ENCODE data around the gene HAUS7. TPM values are rescaled to one million over a fixed set of nuclear protein-coding genes. Genes with fewer than 3 reads are reported as not detected.

Gene HAUS7
- polyA plus RNA-seq, 4 donors, result 20.8 to 30.8 (median 24.2) TPM

GRCh38 chrX:153477364-153477857 is 7.0 kb upstream of the HAUS7 start:
- no peaks in the 10 kb centered on the region for H3K36me3 ChIP-seq (ENCODE audit: control insufficient read depth in 3 of 3, insufficient read depth in 2 of 3, low read depth in 1 of 3, low read length in 3 of 3)
- FAIRE-seq (no peak), DNase-seq (no peak)
- H3K27ac ChIP-seq (ENCODE audit: low read depth in 1 of 3, low read length in 2 of 3), result peak overlapping the region in 1 of 3 donors; percentile 28
- peaks cover 0 to 13% (median 3%) of the 10 kb centered on the region in 3 donors for H3K4me1 ChIP-seq (ENCODE audit: control insufficient read depth in 3 of 3, insufficient read depth in 2 of 3, low read depth in 1 of 3, low read length in 2 of 3)
- H3K9me3 ChIP-seq (ENCODE audit: control insufficient read depth in 2 of 2, insufficient read depth in 1 of 2, low read depth in 1 of 2, low read length in 1 of 2), result no peaks in the 10 kb centered on the region
- no peak overlapping the region for H3K4me3 ChIP-seq (ENCODE audit: low read depth in 1 of 3, low read length in 3 of 3)
- no peaks in the 10 kb centered on the region for H3K27me3 ChIP-seq (ENCODE audit: control insufficient read depth in 3 of 3, insufficient read depth in 3 of 3, low read length in 3 of 3)
- 63 to 69% (median 66%) methylated on average over 8 to 11 of the region's 11 CpGs for WGBS, 3 donors

- no peaks in the 10 kb centered on the region for H3K9me3 ChIP-seq (ENCODE audit: control insufficient read depth in 2 of 2, insufficient read depth in 1 of 2, low read depth in 1 of 2, low read length in 1 of 2)
- H3K4me1 ChIP-seq (ENCODE audit: control insufficient read depth in 3 of 3, insufficient read depth in 2 of 3, low read depth in 1 of 3, low read length in 2 of 3), result peaks cover 0 to 13% (median 3%) of the 10 kb centered on the region in 3 donors
- DNase-seq, result no peak
- peak overlapping the region in 1 of 3 donors; percentile 28 for H3K27ac ChIP-seq (ENCODE audit: low read depth in 1 of 3, low read length in 2 of 3)
- no peak overlapping the region for H3K4me3 ChIP-seq (ENCODE audit: low read depth in 1 of 3, low read length in 3 of 3)
- no peak for FAIRE-seq
- H3K36me3 ChIP-seq (ENCODE audit: control insufficient read depth in 3 of 3, insufficient read depth in 2 of 3, low read depth in 1 of 3, low read length in 3 of 3), result no peaks in the 10 kb centered on the region
- 63 to 90% (median 79%) methylated on average over 7 to 16 of the region's 16 CpGs for WGBS, 3 donors
- H3K27me3 ChIP-seq (ENCODE audit: control insufficient read depth in 3 of 3, insufficient read depth in 3 of 3, low read length in 3 of 3), result no peaks in the 10 kb centered on the region
Measured at GRCh38 chrX:153476666-153477363, 6.4 kb upstream of the HAUS7 start.

GRCh38 chrX:153475751-153476281 is 5.4 kb upstream of the HAUS7 start:
- FAIRE-seq, result no peak
- WGBS, 3 donors, result 55 to 86% (median 64%) methylated on average over 9 to 11 of the region's 11 CpGs
- H3K27ac ChIP-seq (ENCODE audit: low read depth in 1 of 3, low read length in 2 of 3), result no peak overlapping the region

GRCh38 chrX:153475271-153475670 is 4.9 kb upstream of the HAUS7 start:
- Histone ChIP-seq H3K9me3 (ENCODE audit: control insufficient read depth in 2 of 2, insufficient read depth in 1 of 2, low read depth in 1 of 2, low read length in 1 of 2) (no peaks in the 10 kb centered on the region), H3K4me1 (ENCODE audit: control insufficient read depth in 3 of 3, insufficient read depth in 2 of 3, low read depth in 1 of 3, low read length in 2 of 3) (peaks cover 0 to 19% (median 3%) of the 10 kb centered on the region in 3 donors), H3K27me3 (ENCODE audit: control insufficient read depth in 3 of 3, insufficient read depth in 3 of 3, low read length in 3 of 3) (no peaks in the 10 kb centered on the region), H3K27ac (ENCODE audit: low read depth in 1 of 3, low read length in 2 of 3) (no peak overlapping the region), H3K36me3 (ENCODE audit: control insufficient read depth in 3 of 3, insufficient read depth in 2 of 3, low read depth in 1 of 3, low read length in 3 of 3) (no peaks in the 10 kb centered on the region), H3K4me3 (ENCODE audit: low read depth in 1 of 3, low read length in 3 of 3) (peak overlapping the region in 1 of 3 donors; percentile 15)
- DNase-seq (no peak), FAIRE-seq (no peak)
- 66 to 88% (median 85%) methylated on average over 6 to 7 of the region's 7 CpGs for WGBS, 3 donors

More at GRCh38 chrX:153475751-153476281, 5.4 kb upstream of the HAUS7 start:
- no peaks in the 10 kb centered on the region for H3K36me3 ChIP-seq (ENCODE audit: control insufficient read depth in 3 of 3, insufficient read depth in 2 of 3, low read depth in 1 of 3, low read length in 3 of 3)
- H3K4me1 ChIP-seq (ENCODE audit: control insufficient read depth in 3 of 3, insufficient read depth in 2 of 3, low read depth in 1 of 3, low read length in 2 of 3), result peaks cover 0 to 19% (median 3%) of the 10 kb centered on the region in 3 donors
- H3K4me3 ChIP-seq (ENCODE audit: low read depth in 1 of 3, low read length in 3 of 3), result no peak overlapping the region
- DNase-seq, result no peak
- H3K9me3 ChIP-seq (ENCODE audit: control insufficient read depth in 2 of 2, insufficient read depth in 1 of 2, low read depth in 1 of 2, low read length in 1 of 2), result no peaks in the 10 kb centered on the region
- H3K27me3 ChIP-seq (ENCODE audit: control insufficient read depth in 3 of 3, insufficient read depth in 3 of 3, low read length in 3 of 3), result no peaks in the 10 kb centered on the region

GRCh38 chrX:153474718-153475117 is 4.3 kb upstream of the HAUS7 start:
- Histone ChIP-seq H3K36me3 (ENCODE audit: control insufficient read depth in 3 of 3, insufficient read depth in 2 of 3, low read depth in 1 of 3, low read length in 3 of 3) (no peaks in the 10 kb centered on the region), H3K27me3 (ENCODE audit: control insufficient read depth in 3 of 3, insufficient read depth in 3 of 3, low read length in 3 of 3) (no peaks in the 10 kb centered on the region), H3K27ac (ENCODE audit: low read depth in 1 of 3, low read length in 2 of 3) (peak overlapping the region in 1 of 3 donors; percentile 31), H3K4me1 (ENCODE audit: control insufficient read depth in 3 of 3, insufficient read depth in 2 of 3, low read depth in 1 of 3, low read length in 2 of 3) (peaks cover 0 to 19% (median 3%) of the 10 kb centered on the region in 3 donors), H3K4me3 (ENCODE audit: low read depth in 1 of 3, low read length in 3 of 3) (peak overlapping the region in 2 of 3 donors; percentile 15 to 32), H3K9me3 (ENCODE audit: control insufficient read depth in 2 of 2, insufficient read depth in 1 of 2, low read depth in 1 of 2, low read length in 1 of 2) (no peaks in the 10 kb centered on the region)
- FAIRE-seq (no peak), DNase-seq (peak; percentile 1 to 61)
- WGBS, 3 donors, result 2 to 36% (median 17%) methylated on average over 10 to 59 of the region's 59 CpGs

GRCh38 chrX:153474266-153474665 is 3.9 kb upstream of the HAUS7 start:
- Histone ChIP-seq H3K9me3 (ENCODE audit: control insufficient read depth in 2 of 2, insufficient read depth in 1 of 2, low read depth in 1 of 2, low read length in 1 of 2) (no peaks in the 10 kb centered on the region), H3K36me3 (ENCODE audit: control insufficient read depth in 3 of 3, insufficient read depth in 2 of 3, low read depth in 1 of 3, low read length in 3 of 3) (no peaks in the 10 kb centered on the region), H3K4me3 (ENCODE audit: low read depth in 1 of 3, low read length in 3 of 3) (no peak overlapping the region), H3K4me1 (ENCODE audit: control insufficient read depth in 3 of 3, insufficient read depth in 2 of 3, low read depth in 1 of 3, low read length in 2 of 3) (peaks cover 0 to 19% (median 3%) of the 10 kb centered on the region in 3 donors), H3K27ac (ENCODE audit: low read depth in 1 of 3, low read length in 2 of 3) (no peak overlapping the region), H3K27me3 (ENCODE audit: control insufficient read depth in 3 of 3, insufficient read depth in 3 of 3, low read length in 3 of 3) (no peaks in the 10 kb centered on the region)
- DNase-seq, result no peak
- no peak for FAIRE-seq
- 77 to 84% (median 78%) methylated on average over 8 to 10 of the region's 10 CpGs for WGBS, 3 donors

GRCh38 chrX:153473126-153473525 is 2.8 kb upstream of the HAUS7 start:
- no peaks in the 10 kb centered on the region for H3K27me3 ChIP-seq (ENCODE audit: control insufficient read depth in 3 of 3, insufficient read depth in 3 of 3, low read length in 3 of 3)
- DNase-seq (no peak), FAIRE-seq (no peak)
- 89 to 93% (median 91%) methylated on average over 7 to 10 of the region's 10 CpGs for WGBS, 3 donors
- H3K27ac ChIP-seq (ENCODE audit: low read depth in 1 of 3, low read length in 2 of 3), result no peak overlapping the region
- peaks cover 0 to 19% (median 3%) of the 10 kb centered on the region in 3 donors for H3K4me1 ChIP-seq (ENCODE audit: control insufficient read depth in 3 of 3, insufficient read depth in 2 of 3, low read depth in 1 of 3, low read length in 2 of 3)
- H3K4me3 ChIP-seq (ENCODE audit: low read depth in 1 of 3, low read length in 3 of 3), result no peak overlapping the region
- no peaks in the 10 kb centered on the region for H3K9me3 ChIP-seq (ENCODE audit: control insufficient read depth in 2 of 2, insufficient read depth in 1 of 2, low read depth in 1 of 2, low read length in 1 of 2)
- H3K36me3 ChIP-seq (ENCODE audit: control insufficient read depth in 3 of 3, insufficient read depth in 2 of 3, low read depth in 1 of 3, low read length in 3 of 3), result peaks cover 0 to 7% (median 0%) of the 10 kb centered on the region in 3 donors

- H3K36me3 ChIP-seq (ENCODE audit: control insufficient read depth in 3 of 3, insufficient read depth in 2 of 3, low read depth in 1 of 3, low read length in 3 of 3), result peaks cover 0 to 18% (median 0%) of the 10 kb centered on the region in 3 donors
- 63 to 76% (median 71%) methylated on average over 11 of the region's 11 CpGs for WGBS, 3 donors
- H3K27ac ChIP-seq (ENCODE audit: low read depth in 1 of 3, low read length in 2 of 3), result peak overlapping the region in 1 of 3 donors; percentile 17
- peaks cover 0 to 16% (median 3%) of the 10 kb centered on the region in 3 donors for H3K4me1 ChIP-seq (ENCODE audit: control insufficient read depth in 3 of 3, insufficient read depth in 2 of 3, low read depth in 1 of 3, low read length in 2 of 3)
- no peak for FAIRE-seq
- no peak overlapping the region for H3K4me3 ChIP-seq (ENCODE audit: low read depth in 1 of 3, low read length in 3 of 3)
- H3K27me3 ChIP-seq (ENCODE audit: control insufficient read depth in 3 of 3, insufficient read depth in 3 of 3, low read length in 3 of 3), result no peaks in the 10 kb centered on the region
- no peaks in the 10 kb centered on the region for H3K9me3 ChIP-seq (ENCODE audit: control insufficient read depth in 2 of 2, insufficient read depth in 1 of 2, low read depth in 1 of 2, low read length in 1 of 2)
- no peak for DNase-seq
Measured at GRCh38 chrX:153471663-153472280, 1.4 kb upstream of the HAUS7 start.
